HepG2 (cell line): ENCODE measurements around the gene HLA-F. TPM values are rescaled to one million over a fixed set of nuclear protein-coding genes. Genes with fewer than 3 reads are reported as not detected.

ENCODE experiments used
- ATF7 ChIP-seq, 2 experiments: fragments of 450-650 bp in 1 of 2; sonication (generic) in 1 of 2; formaldehyde crosslinking in 1 of 2; IDR thresholded peaks; 2 replicates each; pipeline versions ENCODE4 v1.4.0 to v1.6.1; 2016 to 2020; ENCODE audit warnings: antibody characterized with exemption in 1 of 2, mild to moderate bottlenecking in 1 of 2, missing genetic modification reagents in 1 of 2
- HDAC6 ChIP-seq: fragments of 200-600 bp; sonication (generic); IDR thresholded peaks from 2 replicates; pipeline ENCODE4 v1.7.0; 2017; ENCODE audit warnings: mild to moderate bottlenecking, antibody characterized with exemption, low read length, low read depth
- JARID2 ChIP-seq: sonication (generic); formaldehyde crosslinking; IDR thresholded peaks from 2 replicates; pipeline ENCODE4 v1.8.1; 2023; ENCODE audit warnings: missing genetic modification reagents, inconsistent platforms; ENCODE audit not compliant: insufficient replicate concordance
- KDM5B ChIP-seq: sonication (generic); formaldehyde crosslinking; IDR thresholded peaks from 2 replicates; pipeline ENCODE4 v1.4.0; 2020; ENCODE audit warnings: missing genetic modification reagents, mild to moderate bottlenecking, borderline replicate concordance
- PAWR ChIP-seq: sonication (generic); formaldehyde crosslinking; IDR thresholded peaks from 2 replicates; pipeline ENCODE4 v1.4.0; 2020; ENCODE audit warnings: missing genetic modification reagents, mild to moderate bottlenecking, borderline replicate concordance
- RXRB ChIP-seq: IDR thresholded peaks from 2 replicates; pipeline ENCODE4 v1.6.1; 2016; ENCODE audit warnings: borderline replicate concordance, missing genetic modification reagents, missing compliant biosample characterization
- SIX4 ChIP-seq: sonication (generic); formaldehyde crosslinking; IDR thresholded peaks from 2 replicates; pipeline ENCODE4 v1.4.0; 2020; ENCODE audit warnings: missing genetic modification reagents
- ZNF30 ChIP-seq: sonication (generic); formaldehyde crosslinking; IDR thresholded peaks from 2 replicates; pipeline ENCODE4 v1.5.0; 2020; ENCODE audit warnings: mild to moderate bottlenecking, missing genetic modification reagents
- ZNF720 ChIP-seq: sonication (generic); formaldehyde crosslinking; IDR thresholded peaks from 2 replicates; pipeline ENCODE4 v1.4.0; 2020; ENCODE audit warnings: missing genetic modification reagents
- ZNF781 ChIP-seq: sonication (generic); formaldehyde crosslinking; IDR thresholded peaks from 2 replicates; pipeline ENCODE4 v1.5.1; 2020; ENCODE audit warnings: borderline replicate concordance, mild to moderate bottlenecking, missing genetic modification reagents; ENCODE audit errors: not compliant biosample characterization
- polyA plus RNA-seq, 8 experiments: library from polyadenylated mRNA; depleted of rRNA in 3 of 8; stranded (reverse) in 7 of 8; unstranded in 1 of 8; fragments of >200 nt; fragmentation: Illumina TruSeq in 4 of 8; extraction: Trizol in 4 of 8; gene quantifications; 2 replicates each; pipeline versions ENCODE4 v1.2.1 to v1.2.3, GENCODE V29; 2011 to 2016; ENCODE audit warnings: low read depth in 4 of 8, missing spikeins in 1 of 8, mixed read lengths in 1 of 8; ENCODE audit not compliant: insufficient read depth in 1 of 8
- total RNA-seq, 5 experiments: library from RNA; depleted of rRNA; stranded (reverse); fragments of >200 nt; fragmentation: Illumina TruSeq; extraction: Trizol; gene quantifications; 2 replicates each; pipeline ENCODE4 v1.2.3, GENCODE V29; 2016; ENCODE audit warnings: low read depth in 1 of 5
- TF ChIP-seq, protein P1 (sequence below): sonication (generic); formaldehyde crosslinking; IDR thresholded peaks from 2 replicates; pipeline ENCODE4 v1.9.0; 2022; ENCODE audit warnings: missing genetic modification reagents, mild to moderate bottlenecking, borderline replicate concordance
- TF ChIP-seq, protein P2 (sequence below): sonication (generic); formaldehyde crosslinking; IDR thresholded peaks from 2 replicates; pipeline ENCODE4 v1.8.0; 2022; ENCODE audit warnings: missing genetic modification reagents, mild to moderate bottlenecking, borderline replicate concordance
- TF ChIP-seq, protein P3 (sequence below): IDR thresholded peaks from 2 replicates; pipeline ENCODE4 v1.6.1; 2016; ENCODE audit warnings: missing genetic modification reagents, missing compliant biosample characterization
- TF ChIP-seq, protein P4 (sequence below): sonication (generic); formaldehyde crosslinking; IDR thresholded peaks from 2 replicates; pipeline ENCODE4 v1.5.1; 2020; ENCODE audit warnings: missing genetic modification reagents, mild to moderate bottlenecking, borderline replicate concordance
- TF ChIP-seq, protein P5 (sequence below): IDR thresholded peaks from 2 replicates; pipeline ENCODE4 v1.6.1; 2016; ENCODE audit warnings: low read depth, borderline replicate concordance
- TF ChIP-seq, protein P6 (sequence below): IDR thresholded peaks from 2 replicates; pipeline ENCODE4 v1.6.1; 2016; ENCODE audit warnings: control low read depth
- TF ChIP-seq, protein P7 (sequence below): IDR thresholded peaks from 2 replicates; pipeline ENCODE4 v1.4.0; 2020; ENCODE audit warnings: mild to moderate bottlenecking, missing genetic modification reagents

HLA-F gene
- total and polyA plus RNA-seq, 2 of the 13 experiments (the other 11 are each of a cell fraction or from before 2014, with no cell fraction given), result 6.0 to 6.1 TPM

DNA sequence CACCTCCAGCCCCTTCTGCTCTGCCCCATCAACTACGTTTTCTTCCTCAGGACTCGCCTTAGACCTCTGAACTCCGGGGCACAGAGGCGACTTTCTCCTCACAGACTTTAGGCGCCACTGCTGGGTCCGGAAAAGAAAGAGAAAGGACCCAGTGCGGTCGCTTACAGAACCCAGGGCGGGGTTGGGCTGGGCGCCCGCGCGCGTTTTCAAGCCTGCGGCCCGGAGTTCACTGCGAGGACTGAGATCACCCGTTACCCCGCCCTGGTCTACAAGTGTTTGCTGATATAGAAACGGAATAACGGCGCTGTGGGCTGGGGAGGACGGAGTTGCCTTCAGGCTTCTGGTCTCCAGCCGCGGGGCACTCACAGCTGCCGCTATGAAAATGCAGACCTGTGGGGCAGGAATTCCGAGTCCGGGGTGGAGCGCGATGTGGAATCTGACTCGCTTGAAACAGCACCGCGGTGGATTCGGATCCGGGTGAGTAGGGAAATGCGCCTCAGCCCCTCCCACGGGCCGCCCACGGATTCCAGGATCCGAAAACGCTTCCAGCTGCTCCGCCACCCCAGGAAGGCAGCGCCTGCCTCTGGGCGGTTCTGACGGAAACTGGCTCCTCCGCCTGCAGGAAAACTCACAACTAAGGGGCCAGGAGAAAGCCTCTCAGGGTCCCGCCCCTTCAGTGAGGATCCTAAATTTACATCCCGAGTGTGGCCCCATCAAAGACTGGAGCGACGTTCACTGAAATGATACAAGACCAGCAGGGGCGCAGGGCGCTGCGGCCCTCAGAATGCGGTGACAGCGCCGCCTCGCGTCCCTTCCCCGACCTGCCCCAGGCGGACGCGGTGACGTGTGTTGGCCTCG, 29.4 kb downstream of the HLA-F start (continued):
- TF ChIP-seq, protein P1, sequence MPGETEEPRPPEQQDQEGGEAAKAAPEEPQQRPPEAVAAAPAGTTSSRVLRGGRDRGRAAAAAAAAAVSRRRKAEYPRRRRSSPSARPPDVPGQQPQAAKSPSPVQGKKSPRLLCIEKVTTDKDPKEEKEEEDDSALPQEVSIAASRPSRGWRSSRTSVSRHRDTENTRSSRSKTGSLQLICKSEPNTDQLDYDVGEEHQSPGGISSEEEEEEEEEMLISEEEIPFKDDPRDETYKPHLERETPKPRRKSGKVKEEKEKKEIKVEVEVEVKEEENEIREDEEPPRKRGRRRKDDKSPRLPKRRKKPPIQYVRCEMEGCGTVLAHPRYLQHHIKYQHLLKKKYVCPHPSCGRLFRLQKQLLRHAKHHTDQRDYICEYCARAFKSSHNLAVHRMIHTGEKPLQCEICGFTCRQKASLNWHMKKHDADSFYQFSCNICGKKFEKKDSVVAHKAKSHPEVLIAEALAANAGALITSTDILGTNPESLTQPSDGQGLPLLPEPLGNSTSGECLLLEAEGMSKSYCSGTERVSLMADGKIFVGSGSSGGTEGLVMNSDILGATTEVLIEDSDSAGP (CRISPR knock-in tag), result peak; percentile 78
- TF ChIP-seq, protein P2, sequence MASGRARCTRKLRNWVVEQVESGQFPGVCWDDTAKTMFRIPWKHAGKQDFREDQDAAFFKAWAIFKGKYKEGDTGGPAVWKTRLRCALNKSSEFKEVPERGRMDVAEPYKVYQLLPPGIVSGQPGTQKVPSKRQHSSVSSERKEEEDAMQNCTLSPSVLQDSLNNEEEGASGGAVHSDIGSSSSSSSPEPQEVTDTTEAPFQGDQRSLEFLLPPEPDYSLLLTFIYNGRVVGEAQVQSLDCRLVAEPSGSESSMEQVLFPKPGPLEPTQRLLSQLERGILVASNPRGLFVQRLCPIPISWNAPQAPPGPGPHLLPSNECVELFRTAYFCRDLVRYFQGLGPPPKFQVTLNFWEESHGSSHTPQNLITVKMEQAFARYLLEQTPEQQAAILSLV (CRISPR knock-in tag), result no peak
- TF ChIP-seq ZNF720 (CRISPR knock-in tag) (no peak), KDM5B (CRISPR knock-in tag) (peak; percentile 62; the same call in 1 of the 2 replicates), ZNF781 (CRISPR knock-in tag) (no peak), JARID2 (CRISPR knock-in tag) (no peak), PAWR (CRISPR knock-in tag) (no peak), ZNF30 (CRISPR knock-in tag) (no peak), HDAC6 (no peak), SIX4 (CRISPR knock-in tag) (no peak), RXRB (CRISPR knock-in tag) (no peak), ATF7 (IDR thresholded peaks at IDR 0.05) (peak; percentile 42), ATF7 (CRISPR knock-in tag; IDR thresholded peaks at IDR 0.05) (no peak)
- TF ChIP-seq, protein P3, sequence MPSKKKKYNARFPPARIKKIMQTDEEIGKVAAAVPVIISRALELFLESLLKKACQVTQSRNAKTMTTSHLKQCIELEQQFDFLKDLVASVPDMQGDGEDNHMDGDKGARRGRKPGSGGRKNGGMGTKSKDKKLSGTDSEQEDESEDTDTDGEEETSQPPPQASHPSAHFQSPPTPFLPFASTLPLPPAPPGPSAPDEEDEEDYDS, result no peak; the same call in 1 of the 2 replicates
- TF ChIP-seq, protein P4, sequence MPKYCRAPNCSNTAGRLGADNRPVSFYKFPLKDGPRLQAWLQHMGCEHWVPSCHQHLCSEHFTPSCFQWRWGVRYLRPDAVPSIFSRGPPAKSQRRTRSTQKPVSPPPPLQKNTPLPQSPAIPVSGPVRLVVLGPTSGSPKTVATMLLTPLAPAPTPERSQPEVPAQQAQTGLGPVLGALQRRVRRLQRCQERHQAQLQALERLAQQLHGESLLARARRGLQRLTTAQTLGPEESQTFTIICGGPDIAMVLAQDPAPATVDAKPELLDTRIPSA (CRISPR knock-in tag), result no peak
- TF ChIP-seq, protein P5, sequence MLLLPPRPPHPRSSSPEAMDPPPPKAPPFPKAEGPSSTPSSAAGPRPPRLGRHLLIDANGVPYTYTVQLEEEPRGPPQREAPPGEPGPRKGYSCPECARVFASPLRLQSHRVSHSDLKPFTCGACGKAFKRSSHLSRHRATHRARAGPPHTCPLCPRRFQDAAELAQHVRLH (CRISPR knock-in tag), result peak; percentile 78; the same call in 1 of the 2 replicates
- TF ChIP-seq, protein P6, sequence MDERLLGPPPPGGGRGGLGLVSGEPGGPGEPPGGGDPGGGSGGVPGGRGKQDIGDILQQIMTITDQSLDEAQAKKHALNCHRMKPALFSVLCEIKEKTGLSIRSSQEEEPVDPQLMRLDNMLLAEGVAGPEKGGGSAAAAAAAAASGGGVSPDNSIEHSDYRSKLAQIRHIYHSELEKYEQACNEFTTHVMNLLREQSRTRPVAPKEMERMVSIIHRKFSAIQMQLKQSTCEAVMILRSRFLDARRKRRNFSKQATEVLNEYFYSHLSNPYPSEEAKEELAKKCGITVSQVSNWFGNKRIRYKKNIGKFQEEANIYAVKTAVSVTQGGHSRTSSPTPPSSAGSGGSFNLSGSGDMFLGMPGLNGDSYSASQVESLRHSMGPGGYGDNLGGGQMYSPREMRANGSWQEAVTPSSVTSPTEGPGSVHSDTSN (CRISPR knock-in tag), result no peak
- TF ChIP-seq, protein P7, sequence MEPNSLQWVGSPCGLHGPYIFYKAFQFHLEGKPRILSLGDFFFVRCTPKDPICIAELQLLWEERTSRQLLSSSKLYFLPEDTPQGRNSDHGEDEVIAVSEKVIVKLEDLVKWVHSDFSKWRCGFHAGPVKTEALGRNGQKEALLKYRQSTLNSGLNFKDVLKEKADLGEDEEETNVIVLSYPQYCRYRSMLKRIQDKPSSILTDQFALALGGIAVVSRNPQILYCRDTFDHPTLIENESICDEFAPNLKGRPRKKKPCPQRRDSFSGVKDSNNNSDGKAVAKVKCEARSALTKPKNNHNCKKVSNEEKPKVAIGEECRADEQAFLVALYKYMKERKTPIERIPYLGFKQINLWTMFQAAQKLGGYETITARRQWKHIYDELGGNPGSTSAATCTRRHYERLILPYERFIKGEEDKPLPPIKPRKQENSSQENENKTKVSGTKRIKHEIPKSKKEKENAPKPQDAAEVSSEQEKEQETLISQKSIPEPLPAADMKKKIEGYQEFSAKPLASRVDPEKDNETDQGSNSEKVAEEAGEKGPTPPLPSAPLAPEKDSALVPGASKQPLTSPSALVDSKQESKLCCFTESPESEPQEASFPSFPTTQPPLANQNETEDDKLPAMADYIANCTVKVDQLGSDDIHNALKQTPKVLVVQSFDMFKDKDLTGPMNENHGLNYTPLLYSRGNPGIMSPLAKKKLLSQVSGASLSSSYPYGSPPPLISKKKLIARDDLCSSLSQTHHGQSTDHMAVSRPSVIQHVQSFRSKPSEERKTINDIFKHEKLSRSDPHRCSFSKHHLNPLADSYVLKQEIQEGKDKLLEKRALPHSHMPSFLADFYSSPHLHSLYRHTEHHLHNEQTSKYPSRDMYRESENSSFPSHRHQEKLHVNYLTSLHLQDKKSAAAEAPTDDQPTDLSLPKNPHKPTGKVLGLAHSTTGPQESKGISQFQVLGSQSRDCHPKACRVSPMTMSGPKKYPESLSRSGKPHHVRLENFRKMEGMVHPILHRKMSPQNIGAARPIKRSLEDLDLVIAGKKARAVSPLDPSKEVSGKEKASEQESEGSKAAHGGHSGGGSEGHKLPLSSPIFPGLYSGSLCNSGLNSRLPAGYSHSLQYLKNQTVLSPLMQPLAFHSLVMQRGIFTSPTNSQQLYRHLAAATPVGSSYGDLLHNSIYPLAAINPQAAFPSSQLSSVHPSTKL (CRISPR knock-in tag), result peak; percentile 70
